ENCODE measurements around the gene ASH1L.

- TF ChIP-seq CTCF (IDR thresholded peaks at IDR 0.05) (no peak), POLR2A (IDR thresholded peaks at IDR 0.05; ENCODE audit: low read depth) (no peak)
Measured at GRCh38 chr1:155342842-155343241, 219.8 kb downstream of the ASH1L start.
